HG02678 (cell line): ENCODE measurements around the gene BBS9.

Experiments used
- ATAC-seq: cut with Tn5 transposase; IDR thresholded peaks from one replicate; pipeline ENCODE4 v1.9.1; 2021; ENCODE audit warnings: mild to moderate bottlenecking, moderate library complexity; ENCODE audit not compliant: unreplicated experiment

BBS9 gene

GRCh38 chr7:33536398-33537103 is 407.2 kb downstream of the BBS9 start:
- no peak for ATAC-seq

- no peak for ATAC-seq
These were observed 407.7 kb downstream of the BBS9 start for GRCh38 chr7:33537104-33537477.

- no peak for ATAC-seq
These were observed 409.8 kb downstream of the BBS9 start for GRCh38 chr7:33539198-33539597.

GRCh38 chr7:33539659-33540400 is 410.5 kb downstream of the BBS9 start:
- ATAC-seq = no peak

- ATAC-seq = no peak
These were observed 418.5 kb downstream of the BBS9 start for GRCh38 chr7:33547880-33548279.

- ATAC-seq = no peak
These were observed 421.0 kb downstream of the BBS9 start for GRCh38 chr7:33550363-33550762.

- no peak for ATAC-seq
These were observed 421.6 kb downstream of the BBS9 start for GRCh38 chr7:33550979-33551378.

GRCh38 chr7:33554046-33554445 is 424.7 kb downstream of the BBS9 start:
- no peak for ATAC-seq

GRCh38 chr7:33554576-33554975 is 425.2 kb downstream of the BBS9 start:
- no peak for ATAC-seq

- ATAC-seq = no peak
These were observed 427.1 kb downstream of the BBS9 start for GRCh38 chr7:33556472-33556871.

GRCh38 chr7:33558549-33559323 is 429.4 kb downstream of the BBS9 start:
- ATAC-seq = no peak

- no peak for ATAC-seq
These were observed 430.0 kb downstream of the BBS9 start for GRCh38 chr7:33559324-33559710.

GRCh38 chr7:33562996-33563395 is 433.6 kb downstream of the BBS9 start:
- ATAC-seq = no peak

- ATAC-seq = no peak
These were observed 434.3 kb downstream of the BBS9 start for GRCh38 chr7:33563651-33564050.

- no peak for ATAC-seq
These were observed 448.8 kb downstream of the BBS9 start for GRCh38 chr7:33578166-33578565.

- ATAC-seq = no peak
These were observed 449.7 kb downstream of the BBS9 start for GRCh38 chr7:33578881-33579672.

GRCh38 chr7:33579673-33579960 is 450.3 kb downstream of the BBS9 start:
- no peak for ATAC-seq

GRCh38 chr7:33581236-33581635 is 451.9 kb downstream of the BBS9 start:
- ATAC-seq = no peak

- no peak for ATAC-seq
These were observed 452.7 kb downstream of the BBS9 start for GRCh38 chr7:33582104-33582503.

GRCh38 chr7:33582533-33582932 is 453.2 kb downstream of the BBS9 start:
- ATAC-seq = no peak

GRCh38 chr7:33589911-33590310 is 460.5 kb downstream of the BBS9 start:
- no peak for ATAC-seq
